ENCODE measurements around the gene TMEM273. TPM values are rescaled to one million over a fixed set of nuclear protein-coding genes. Genes with fewer than 3 reads are reported as not detected.

The TMEM273 gene
- total and polyA plus RNA-seq, 10 of the 15 experiments (the other 5 are each of a cell fraction or from before 2014, with no cell fraction given): 10.3 to 46.3 (median 26.4) TPM

- H3K4me3 ChIP-seq: no peak overlapping the region
- DNase-seq (ENCODE audit: low read depth, low spot score): no peak
- FAIRE-seq: no peak
- peak; percentile 55 for ATAC-seq
- H3K9me3 ChIP-seq (replicated peaks; ENCODE audit: control insufficient read depth, insufficient read depth, low read length): no peaks in the 10 kb centered on the region
- ChIA-PET POLR2A (no interaction called here), SMC1A (ENCODE audit: uncharacterized antibody, unreplicated experiment) (interaction anchor here (0.9 to 1.6 kb wide), 7 partner anchors 11 to 116 kb away, joined by 3 to 4 read pairs (median 3); no protein-coding TSS in a partner anchor), RAD21 (ENCODE audit: unreplicated experiment) (interaction anchor here (1.2 to 1.4 kb wide), 2 partner anchors 11 to 21 kb away, joined by 3 to 4 read pairs; no protein-coding TSS in a partner anchor), CTCF (interaction anchor here (1.0 to 1.2 kb wide), 2 partner anchors 11 to 21 kb away, joined by 3 read pairs; no protein-coding TSS in a partner anchor)
- TF ChIP-seq RBBP5 (conservative IDR thresholded peaks at IDR 0.05): no peak
- TF ChIP-seq IKZF1 (conservative IDR thresholded peaks at IDR 0.05): peak; percentile 48; the same call in 1 of the 2 replicates
- peak in 1 of 2 experiments; percentile 41; a peak in 2 of 4 replicates for TF ChIP-seq IKZF2 (IDR thresholded peaks at IDR 0.05)
- no peak for TF ChIP-seq NBN (IDR thresholded peaks at IDR 0.05)
- 0 out of 2 replicates have a peak, but pooled peaks have one; percentile 31 for TF ChIP-seq MTA2 (IDR thresholded peaks at IDR 0.05; ENCODE audit: low read depth)
- no peak overlapping the region for H3K27ac ChIP-seq (ENCODE audit: control insufficient read depth, insufficient read depth)
- H4K20me1 ChIP-seq (ENCODE audit: control insufficient read depth, insufficient read depth): no peaks in the 10 kb centered on the region
- WGBS (ENCODE audit: insufficient coverage, insufficient replicate concordance, low lambda C conversion rate, missing lambda C conversion rate): 57% methylated on average over 7 of the region's 7 CpGs
- no peaks in the 10 kb centered on the region for H3K36me3 ChIP-seq (ENCODE audit: control insufficient read depth in 2 of 2, insufficient read depth in 2 of 2, low read length in 1 of 2)
- intact Hi-C loops (cut with micrococcal nuclease; ENCODE audit: unreplicated experiment) (no loop called here), in situ Hi-C loops (cut with MboI) (no loop called here)
- no TSS peak for BruUV-seq (replicated peaks)
- H3K27me3 ChIP-seq (replicated peaks in 1 of 2; ENCODE audit: control insufficient read depth in 2 of 2, insufficient read depth in 2 of 2, low read length in 1 of 2): no peaks in the 10 kb centered on the region
- no peaks in the 10 kb centered on the region for H3K79me2 ChIP-seq (ENCODE audit: control insufficient read depth, insufficient read depth, low read length)
- no peak overlapping the region for H3K9ac ChIP-seq (ENCODE audit: control insufficient read depth, insufficient read depth, low read length)
- no peaks in the 10 kb centered on the region for H3K4me1 ChIP-seq (ENCODE audit: control insufficient read depth, insufficient read depth, low read length)
- H3K4me2 ChIP-seq (ENCODE audit: control insufficient read depth, insufficient read depth): no peak overlapping the region
- no peak overlapping the region for H2AFZ ChIP-seq (ENCODE audit: control insufficient read depth, low read depth, low read length)
Measured at GRCh38 chr10:49123981-49124950, 63.9 kb downstream of the TMEM273 start.

GRCh38 chr10:49120911-49121310 is 67.3 kb downstream of the TMEM273 start:
- no peak overlapping the region for H3K9ac ChIP-seq (ENCODE audit: control insufficient read depth, insufficient read depth, low read length)
- no peak for DNase-seq (ENCODE audit: low read depth, low spot score)
- H4K20me1 ChIP-seq (ENCODE audit: control insufficient read depth, insufficient read depth): no peaks in the 10 kb centered on the region
- FAIRE-seq: no peak
- no peak for ATAC-seq
- BruUV-seq (replicated peaks): no TSS peak
- H3K9me3 ChIP-seq (replicated peaks; ENCODE audit: control insufficient read depth, insufficient read depth, low read length): no peaks in the 10 kb centered on the region
- no peak overlapping the region for H3K27ac ChIP-seq (ENCODE audit: control insufficient read depth, insufficient read depth)
- intact Hi-C loops (cut with micrococcal nuclease; ENCODE audit: unreplicated experiment) (no loop called here), in situ Hi-C loops (cut with MboI) (no loop called here)
- no peaks in the 10 kb centered on the region for H3K36me3 ChIP-seq (ENCODE audit: control insufficient read depth in 2 of 2, insufficient read depth in 2 of 2, low read length in 1 of 2)
- peaks cover 5 to 8% of the 10 kb centered on the region in 2 experiments for H3K27me3 ChIP-seq (replicated peaks in 1 of 2; ENCODE audit: control insufficient read depth in 2 of 2, insufficient read depth in 2 of 2, low read length in 1 of 2)
- no peak overlapping the region for H2AFZ ChIP-seq (ENCODE audit: control insufficient read depth, low read depth, low read length)
- H3K79me2 ChIP-seq (ENCODE audit: control insufficient read depth, insufficient read depth, low read length): no peaks in the 10 kb centered on the region
- 15% methylated on average over 3 of the region's 3 CpGs for WGBS (ENCODE audit: insufficient coverage, insufficient replicate concordance, low lambda C conversion rate, missing lambda C conversion rate)
- H3K4me3 ChIP-seq: no peak overlapping the region
- POLR2A ChIA-PET: no interaction called here
- H3K4me1 ChIP-seq (ENCODE audit: control insufficient read depth, insufficient read depth, low read length): no peaks in the 10 kb centered on the region
- CTCF ChIA-PET: no interaction called here
- RAD21 ChIA-PET (ENCODE audit: unreplicated experiment): interaction anchor here (1.7 kb wide), 1 partner anchor 52 kb away, joined by 4 read pairs; no protein-coding TSS in a partner anchor
- H3K4me2 ChIP-seq (ENCODE audit: control insufficient read depth, insufficient read depth): no peak overlapping the region
- SMC1A ChIA-PET (ENCODE audit: uncharacterized antibody, unreplicated experiment): interaction anchor here (0.6 to 1.3 kb wide), 2 partner anchors 8 to 43 kb away, joined by 3 to 5 read pairs; no protein-coding TSS in a partner anchor
- TF ChIP-seq CEBPZ (IDR thresholded peaks at IDR 0.05; ENCODE audit: low read depth, low read length) (no peak), HCFC1 (IDR thresholded peaks at IDR 0.05; ENCODE audit: low read length) (no peak), NBN (IDR thresholded peaks at IDR 0.05) (no peak), MTA3 (IDR thresholded peaks at IDR 0.05; ENCODE audit: borderline replicate concordance, low read length) (no peak)

All from GM12878 (cell line).